CD14-positive monocyte (primary cell): ENCODE results near the gene PLXNA4. TPM values are rescaled to one million over a fixed set of nuclear protein-coding genes. Genes with fewer than 3 reads are reported as not detected.

Experiments
- DNase-seq, 3 donors: peaks; one replicate each; pipeline ENCODE4 v3.0.0-alpha.2; 2011 to 2022
- H2AFZ ChIP-seq: 2 replicates; pipeline ENCODE4 v1.6.0; 2012; ENCODE audit warnings: mild to moderate bottlenecking, low read depth, low read length, inconsistent platforms; ENCODE audit not compliant: insufficient read depth, poor library complexity, severe bottlenecking
- H3K27ac ChIP-seq, 2 donors: 1 replicate in 1 of 2; 2 replicates in 1 of 2; pipeline ENCODE4 v1.5.1; 2012 to 2013; ENCODE audit warnings: low read length in 2 of 2, control low read depth in 1 of 2, inconsistent platforms in 1 of 2, low read depth in 1 of 2, mild to moderate bottlenecking in 1 of 2
- H3K27me3 ChIP-seq, 2 donors: one replicate each; pipeline versions ENCODE4 v1.6.0 to v1.6.1; 2011 to 2013; ENCODE audit warnings: low read length in 2 of 2; ENCODE audit not compliant: control insufficient read depth in 2 of 2, insufficient read depth in 2 of 2
- H3K36me3 ChIP-seq, 2 donors: replicated peaks in 1 of 2; 1 replicate in 1 of 2; 2 replicates in 1 of 2; pipeline versions ENCODE4 v1.5.1 to v1.6.1; 2012 to 2013; ENCODE audit warnings: low read length in 2 of 2, control low read depth in 1 of 2, inconsistent platforms in 1 of 2, mild to moderate bottlenecking in 1 of 2; ENCODE audit not compliant: insufficient read depth in 2 of 2, control insufficient read depth in 1 of 2
- H3K4me1 ChIP-seq, 2 donors: 1 replicate in 1 of 2; 2 replicates in 1 of 2; pipeline versions ENCODE4 v1.5.1 to v1.6.1; 2012 to 2013; ENCODE audit warnings: low read length in 2 of 2, control low read depth in 1 of 2, inconsistent platforms in 1 of 2, mild to moderate bottlenecking in 1 of 2, moderate library complexity in 1 of 2; ENCODE audit not compliant: insufficient read depth in 2 of 2, control insufficient read depth in 1 of 2
- H3K4me2 ChIP-seq: replicated peaks from 2 replicates; pipeline ENCODE3; 2012; ENCODE audit warnings: low read length, moderate library complexity, mild to moderate bottlenecking; ENCODE audit not compliant: poor library complexity, severe bottlenecking; ENCODE audit errors: extremely low read depth
- H3K4me3 ChIP-seq, 3 experiments: fragments of 200-600 bp in 1 of 3; sonication (generic) in 1 of 3; replicated peaks in 1 of 3; 1 replicate in 2 of 3; 2 replicates in 1 of 3; pipeline ENCODE4 v1.5.1; 2011 to 2013; ENCODE audit warnings: low read length in 3 of 3, mild to moderate bottlenecking in 3 of 3, control low read depth in 2 of 3, low read depth in 2 of 3, inconsistent platforms in 1 of 3, moderate library complexity in 1 of 3
- H3K79me2 ChIP-seq: 2 replicates; pipeline ENCODE4 v1.6.0; 2012; ENCODE audit warnings: mild to moderate bottlenecking, control low read depth, inconsistent platforms, low read length, moderate library complexity; ENCODE audit not compliant: insufficient read depth
- H3K9ac ChIP-seq: 2 replicates; pipeline ENCODE4 v1.6.0; 2017; ENCODE audit warnings: low read length, mild to moderate bottlenecking; ENCODE audit not compliant: insufficient read depth, poor library complexity, severe bottlenecking
- H3K9me3 ChIP-seq, 2 donors: replicated peaks in 1 of 2; 1 replicate in 1 of 2; 2 replicates in 1 of 2; pipeline versions ENCODE4 v1.5.1 to v1.6.1; 2012 to 2013; ENCODE audit warnings: low read length in 2 of 2, control low read depth in 1 of 2; ENCODE audit not compliant: control insufficient read depth in 1 of 2, insufficient read depth in 1 of 2
- H4K20me1 ChIP-seq: 2 replicates; pipeline ENCODE4 v1.6.0; 2012; ENCODE audit warnings: mild to moderate bottlenecking, low read length, control low read depth, moderate library complexity; ENCODE audit not compliant: insufficient read depth
- H3K27ac Mint-ChIP-seq, 7 donors: one replicate each; pipeline ENCODE4 v1.8.0; 2020; ENCODE audit warnings: mild to moderate bottlenecking in 7 of 7, mixed read lengths in 7 of 7, moderate library complexity in 6 of 7, inconsistent platforms in 2 of 7
- H3K27me3 Mint-ChIP-seq, 3 donors: one replicate each; pipeline ENCODE4 v1.8.0; 2021 to 2022; ENCODE audit warnings: low read depth in 3 of 3, mild to moderate bottlenecking in 3 of 3, mixed read lengths in 3 of 3, moderate library complexity in 3 of 3, inconsistent platforms in 1 of 3
- H3K36me3 Mint-ChIP-seq, 2 donors: one replicate each; pipeline ENCODE4 v1.8.0; 2020; ENCODE audit warnings: mixed read lengths in 2 of 2, inconsistent platforms in 1 of 2, mild to moderate bottlenecking in 1 of 2
- H3K4me1 Mint-ChIP-seq: one replicate; pipeline ENCODE4 v1.8.0; 2020; ENCODE audit warnings: mild to moderate bottlenecking, mixed read lengths
- H3K4me3 Mint-ChIP-seq, 2 donors: one replicate each; pipeline ENCODE4 v1.8.0; 2020; ENCODE audit warnings: mild to moderate bottlenecking in 2 of 2, mixed read lengths in 2 of 2, moderate library complexity in 1 of 2
- H3K9me3 Mint-ChIP-seq, 7 donors: one replicate each; pipeline ENCODE4 v1.8.0; 2020 to 2022; ENCODE audit warnings: mixed read lengths in 7 of 7, mild to moderate bottlenecking in 6 of 7, moderate library complexity in 6 of 7, inconsistent platforms in 2 of 7
- CTCF ChIP-seq: fragments of 200-600 bp; IDR thresholded peaks from one replicate; pipeline ENCODE4 v1.8.0; 2022; ENCODE audit warnings: antibody characterized with exemption, mild to moderate bottlenecking
- WGBS: methylation state at CpG from one replicate; pipeline ENCODE4 v1.1.5; 2013; ENCODE audit warnings: missing lambda C conversion rate; ENCODE audit not compliant: insufficient coverage; 5-methylcytosine and 5-hydroxymethylcytosine counted together
- intact Hi-C, 2 donors: fragments of 100-400 bp; cut with micrococcal nuclease; formaldehyde crosslinking; loops; one replicate each; pipeline versions ENCODE4 v1.15.0 to v1.15.1; 2023
- polyA plus RNA-seq, 3 donors: library from polyadenylated mRNA; depleted of rRNA in 1 of 3; unstranded in 2 of 3; stranded (reverse) in 1 of 3; fragments of 300-500 nt in 2 of 3; fragments of >200 nt in 1 of 3; fragmentation: Illumina TruSeq in 2 of 3; gene quantifications; 1 replicate in 2 of 3; 2 replicates in 1 of 3; pipeline ENCODE4 v1.2.3, GENCODE V29; 2012 to 2021

The PLXNA4 gene
- polyA plus RNA-seq, 3 donors = not detected

- H3K4me3 Mint-ChIP-seq = no peak overlapping the region
- H3K4me1 Mint-ChIP-seq = no peaks in the 10 kb centered on the region
- H3K4me2 ChIP-seq = no peak overlapping the region
- H3K9me3 ChIP-seq = peaks cover 12 to 23% of the 10 kb centered on the region in 2 donors
- H3K79me2 ChIP-seq = no peaks in the 10 kb centered on the region
- peaks cover 12 to 25% (median 18%) of the 10 kb centered on the region in 7 donors for H3K9me3 Mint-ChIP-seq
- no peak overlapping the region for H2AFZ ChIP-seq
- no peak overlapping the region for H3K9ac ChIP-seq
- no peaks in the 10 kb centered on the region for H3K4me1 ChIP-seq
- 60% methylated on average over 1 of the region's 3 CpGs for WGBS
- no peak for TF ChIP-seq CTCF
- H3K36me3 ChIP-seq = no peaks in the 10 kb centered on the region
- H3K27ac Mint-ChIP-seq = no peak overlapping the region
- no peak overlapping the region for H3K27ac ChIP-seq
- DNase-seq = no peak
- intact Hi-C loops = no loop called here
- no peaks in the 10 kb centered on the region for H3K36me3 Mint-ChIP-seq
- no peaks in the 10 kb centered on the region for H4K20me1 ChIP-seq
- H3K4me3 ChIP-seq = no peak overlapping the region
- peaks cover 0 to 8% of the 10 kb centered on the region in 2 donors for H3K27me3 ChIP-seq
- peaks cover 3 to 17% (median 11%) of the 10 kb centered on the region in 3 donors for H3K27me3 Mint-ChIP-seq
Observed at GRCh38 chr7:132551886-132552285, 24.4 kb downstream of the PLXNA4 start.

- no peak overlapping the region for H3K4me2 ChIP-seq
- no peak overlapping the region for H3K27ac ChIP-seq
- no peaks in the 10 kb centered on the region for H3K36me3 ChIP-seq
- no peaks in the 10 kb centered on the region for H3K4me1 ChIP-seq
- no peaks in the 10 kb centered on the region for H4K20me1 ChIP-seq
- no peak overlapping the region for H3K27ac Mint-ChIP-seq
- WGBS = 88% methylated on average over 2 of the region's 6 CpGs
- H2AFZ ChIP-seq = no peak overlapping the region
- TF ChIP-seq CTCF = no peak
- no peak overlapping the region for H3K4me3 Mint-ChIP-seq
- H3K9ac ChIP-seq = no peak overlapping the region
- intact Hi-C loops = no loop called here
- H3K27me3 Mint-ChIP-seq = peaks cover 3 to 17% (median 11%) of the 10 kb centered on the region in 3 donors
- peaks cover 12 to 23% of the 10 kb centered on the region in 2 donors for H3K9me3 ChIP-seq
- no peak for DNase-seq
- H3K4me3 ChIP-seq = no peak overlapping the region
- H3K27me3 ChIP-seq = peaks cover 0 to 8% of the 10 kb centered on the region in 2 donors
- H3K4me1 Mint-ChIP-seq = no peaks in the 10 kb centered on the region
- no peaks in the 10 kb centered on the region for H3K79me2 ChIP-seq
- H3K9me3 Mint-ChIP-seq = peaks cover 12 to 25% (median 18%) of the 10 kb centered on the region in 7 donors
- no peaks in the 10 kb centered on the region for H3K36me3 Mint-ChIP-seq
Observed at GRCh38 chr7:132551439-132551838, 24.8 kb downstream of the PLXNA4 start.
